GM12873 (cell line): Measurements from ENCODE around the gene MROH8.

Source experiments
- CTCF ChIP-seq: IDR thresholded peaks from 2 replicates; pipeline ENCODE4 v1.5.1; 2012; ENCODE audit warnings: low read depth, mild to moderate bottlenecking, moderate library complexity, low read length, control low read depth; ENCODE audit not compliant: insufficient read depth; ENCODE audit errors: missing control alignments

MROH8 gene

GRCh38 chr20:37163832-37164554 lies 15.4 kb downstream of the MROH8 start:
- no peak for TF ChIP-seq CTCF

GRCh38 chr20:37162646-37163045 lies 16.7 kb downstream of the MROH8 start:
- TF ChIP-seq CTCF, result no peak

- TF ChIP-seq CTCF, result no peak
Observed at GRCh38 chr20:37161830-37162549, 17.4 kb downstream of the MROH8 start.

- TF ChIP-seq CTCF, result no peak
Observed at GRCh38 chr20:37160683-37161082, 18.7 kb downstream of the MROH8 start.

- no peak for TF ChIP-seq CTCF
Observed at GRCh38 chr20:37158248-37158647, 21.1 kb downstream of the MROH8 start.

- TF ChIP-seq CTCF, result no peak
Observed at GRCh38 chr20:37155987-37156386, 23.4 kb downstream of the MROH8 start.

- TF ChIP-seq CTCF, result no peak
Observed at GRCh38 chr20:37154684-37155298, 24.6 kb downstream of the MROH8 start.
